Stomach (tissue), 9 donors: Measurements from ENCODE around the gene MRPL48. TPM values are rescaled to one million over a fixed set of nuclear protein-coding genes. Genes with fewer than 3 reads are reported as not detected.

Experiments used
- DNase-seq, 2 donors: peaks; one replicate each; pipeline versions ENCODE4 v3.0.0 to v3.0.0-alpha.2; 2013 to 2019
- H3K27ac ChIP-seq, 5 donors: fragments of 200-600 bp in 4 of 5; sonication (generic) in 4 of 5; one replicate each; pipeline ENCODE4 v1.5.1; 2013 to 2019; ENCODE audit warnings: mild to moderate bottlenecking in 1 of 5, moderate library complexity in 1 of 5
- H3K27me3 ChIP-seq, 3 donors: fragments of 200-600 bp; sonication (generic); one replicate each; pipeline ENCODE4 v1.5.1; 2017 to 2019; ENCODE audit warnings: mixed run types in 1 of 3
- H3K36me3 ChIP-seq, 4 donors: fragments of 200-600 bp; sonication (generic); 1 replicate in 3 of 4; 2 replicates in 1 of 4; pipeline ENCODE4 v1.5.1; 2016 to 2019
- H3K4me1 ChIP-seq, 4 donors: fragments of 200-600 bp; sonication (generic); one replicate each; pipeline ENCODE4 v1.5.1; 2016 to 2019
- H3K4me3 ChIP-seq, 4 donors: fragments of 200-600 bp; sonication (generic) in 3 of 4; one replicate each; pipeline ENCODE4 v1.5.1; 2016 to 2019; ENCODE audit warnings: mild to moderate bottlenecking in 1 of 4
- H3K9me3 ChIP-seq, 4 donors: fragments of 200-600 bp; sonication (generic); one replicate each; pipeline ENCODE4 v1.5.1; 2016 to 2019
- EP300 ChIP-seq: sonication (generic); formaldehyde crosslinking; IDR thresholded peaks from one replicate; pipeline ENCODE4 v1.6.1; 2017; ENCODE audit warnings: antibody characterized with exemption
- POLR2A ChIP-seq, 4 donors: fragments of 450-650 bp; IDR thresholded peaks; one replicate each; pipeline ENCODE4 v1.6.1; 2016; ENCODE audit warnings: antibody characterized with exemption in 4 of 4, control low read depth in 2 of 4, mild to moderate bottlenecking in 1 of 4, moderate library complexity in 1 of 4
- POLR2AphosphoS5 ChIP-seq, 3 donors: sonication (generic); formaldehyde crosslinking; IDR thresholded peaks; one replicate each; pipeline ENCODE4 v1.6.1; 2016; ENCODE audit warnings: antibody characterized with exemption in 3 of 3
- WGBS, 5 donors: extraction: QIAGEN DNeasy Blood & Tissue Kit in 3 of 5; methylation state at CpG; one replicate each; pipeline versions ENCODE4 v1.1.5 to v1.1.7; 2013 to 2018; 5-methylcytosine and 5-hydroxymethylcytosine counted together
- intact Hi-C: fragments of 100-400 bp; cut with DNase I; formaldehyde crosslinking; loops from one replicate; pipeline ENCODE4 v1.15.1; 2023; ENCODE audit warnings: low total_unique reads
- polyA plus RNA-seq, 3 donors: library from polyadenylated mRNA; stranded (reverse); fragments of 200-250 nt; gene quantifications; one replicate each; pipeline ENCODE4 v1.2.3, GENCODE V29; 2013
- total RNA-seq, 5 donors: library from RNA; depleted of rRNA; stranded (reverse); fragments of >200 nt; gene quantifications; one replicate each; pipeline versions ENCODE4 v1.1.0 to v1.2.3, GENCODE V29; 2014 to 2016
- TF ChIP-seq, protein P1 (sequence below), 7 experiments: fragments of 450-650 bp in 4 of 7; fragments of 200-600 bp in 3 of 7; sonication (generic) in 3 of 7; IDR thresholded peaks; one replicate each; pipeline ENCODE4 v1.5.1; 2016 to 2019; ENCODE audit warnings: antibody characterized with exemption in 7 of 7, control low read depth in 2 of 7, mild to moderate bottlenecking in 1 of 7
- donor health status: healthy with polysubstance abuse.
- donor health status: Bipolar disorder and iron deficiency.
- donor health status: healthy.

The MRPL48 gene
- total and polyA plus RNA-seq, 8 donors, result 1.2 to 118 (median 31.0) TPM

DNA sequence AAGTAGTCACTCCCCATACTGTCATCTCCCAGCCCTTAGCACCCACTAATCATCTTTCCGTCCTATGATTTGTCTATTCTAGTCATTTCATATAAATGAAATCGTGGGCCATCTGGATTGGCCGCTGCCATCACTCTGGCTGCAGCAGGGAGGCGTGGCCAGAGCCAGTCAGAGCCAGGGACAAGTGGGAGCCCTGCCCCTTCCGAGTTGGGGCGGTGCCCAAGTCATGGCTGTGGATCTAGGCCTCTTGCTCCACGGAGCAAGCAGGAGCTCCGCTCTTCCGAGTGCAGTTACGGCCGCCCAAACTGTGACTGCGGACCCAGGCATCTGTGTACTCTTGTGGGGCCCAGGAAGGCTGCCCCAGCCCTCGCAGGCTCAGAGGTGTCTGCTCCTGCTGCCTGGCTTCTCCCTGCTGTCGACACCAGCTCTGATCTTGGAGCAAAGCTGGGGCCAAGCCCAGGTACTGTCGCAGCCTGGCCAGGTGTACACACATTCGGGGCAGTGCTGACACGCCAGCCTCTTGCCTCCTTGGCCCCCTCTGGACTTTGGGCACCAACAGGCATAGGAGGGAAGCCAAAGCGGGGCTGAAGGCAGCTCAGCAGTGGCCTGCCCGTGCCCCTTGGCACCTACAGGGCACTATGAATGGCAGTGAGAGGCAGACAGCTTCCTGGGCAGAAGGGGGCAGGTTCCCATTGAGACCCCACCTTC lies 8.4 kb downstream of the MRPL48 start:
- no peak overlapping the region for H3K27ac ChIP-seq
- WGBS, 5 donors, result 77 to 87% (median 86%) methylated on average over 9 to 19 of the region's 19 CpGs

DNA sequence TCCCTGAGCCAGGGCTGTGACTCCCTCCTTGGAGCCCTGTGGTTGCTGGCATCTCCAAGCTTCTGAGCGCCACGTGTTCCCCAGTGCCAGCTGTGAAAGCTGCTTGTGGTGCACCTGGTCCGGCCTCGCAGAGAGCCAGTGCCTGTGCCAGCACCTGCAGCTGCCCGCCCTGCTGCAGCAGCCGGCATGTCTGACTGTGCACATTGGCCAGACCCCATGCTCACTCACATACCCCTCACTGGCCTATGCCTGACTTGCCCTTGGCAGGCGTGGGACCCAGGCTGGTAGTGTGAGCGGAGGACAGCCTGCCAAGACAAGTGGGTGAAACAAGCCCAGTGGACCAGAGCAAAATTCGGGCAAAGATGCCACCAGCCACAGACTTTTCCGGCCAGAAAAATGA lies 9.8 kb downstream of the MRPL48 start:
- peak in 1 of 2 donors; percentile 12 for DNase-seq
- Histone ChIP-seq H3K4me1 (peaks cover 0 to 6% (median 0%) of the 10 kb centered on the region in 4 donors), H3K4me3 (no peak overlapping the region), H3K9me3 (no peaks in the 10 kb centered on the region), H3K27me3 (no peaks in the 10 kb centered on the region), H3K36me3 (peaks cover 8 to 23% (median 22%) of the 10 kb centered on the region in 4 donors), H3K27ac (no peak overlapping the region)
- 81 to 93% (median 92%) methylated on average over 9 to 10 of the region's 10 CpGs for WGBS, 5 donors
- intact Hi-C loops, result no loop called here
- no peak for TF ChIP-seq POLR2AphosphoS5 (IDR thresholded peaks at IDR 0.05)
- TF ChIP-seq, protein P1, sequence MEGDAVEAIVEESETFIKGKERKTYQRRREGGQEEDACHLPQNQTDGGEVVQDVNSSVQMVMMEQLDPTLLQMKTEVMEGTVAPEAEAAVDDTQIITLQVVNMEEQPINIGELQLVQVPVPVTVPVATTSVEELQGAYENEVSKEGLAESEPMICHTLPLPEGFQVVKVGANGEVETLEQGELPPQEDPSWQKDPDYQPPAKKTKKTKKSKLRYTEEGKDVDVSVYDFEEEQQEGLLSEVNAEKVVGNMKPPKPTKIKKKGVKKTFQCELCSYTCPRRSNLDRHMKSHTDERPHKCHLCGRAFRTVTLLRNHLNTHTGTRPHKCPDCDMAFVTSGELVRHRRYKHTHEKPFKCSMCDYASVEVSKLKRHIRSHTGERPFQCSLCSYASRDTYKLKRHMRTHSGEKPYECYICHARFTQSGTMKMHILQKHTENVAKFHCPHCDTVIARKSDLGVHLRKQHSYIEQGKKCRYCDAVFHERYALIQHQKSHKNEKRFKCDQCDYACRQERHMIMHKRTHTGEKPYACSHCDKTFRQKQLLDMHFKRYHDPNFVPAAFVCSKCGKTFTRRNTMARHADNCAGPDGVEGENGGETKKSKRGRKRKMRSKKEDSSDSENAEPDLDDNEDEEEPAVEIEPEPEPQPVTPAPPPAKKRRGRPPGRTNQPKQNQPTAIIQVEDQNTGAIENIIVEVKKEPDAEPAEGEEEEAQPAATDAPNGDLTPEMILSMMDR (IDR thresholded peaks at IDR 0.05), result no peak
- TF ChIP-seq POLR2A (IDR thresholded peaks at IDR 0.05), result no peak
- no peak for TF ChIP-seq EP300

More for the DNA sequence above, 8.4 kb downstream of the MRPL48 start:
- TF ChIP-seq POLR2A (IDR thresholded peaks at IDR 0.05), result no peak
- no peak for TF ChIP-seq EP300
- TF ChIP-seq POLR2AphosphoS5 (IDR thresholded peaks at IDR 0.05), result no peak
- TF ChIP-seq, protein P1 (IDR thresholded peaks at IDR 0.05), result no peak
- peak; percentile 40 to 52 for DNase-seq
- Histone ChIP-seq H3K27me3 (no peaks in the 10 kb centered on the region), H3K4me3 (no peak overlapping the region), H3K4me1 (peaks cover 0 to 12% (median 2%) of the 10 kb centered on the region in 4 donors), H3K36me3 (peaks cover 8 to 23% (median 22%) of the 10 kb centered on the region in 4 donors), H3K9me3 (no peaks in the 10 kb centered on the region)
- intact Hi-C loops, result no loop called here

DNA sequence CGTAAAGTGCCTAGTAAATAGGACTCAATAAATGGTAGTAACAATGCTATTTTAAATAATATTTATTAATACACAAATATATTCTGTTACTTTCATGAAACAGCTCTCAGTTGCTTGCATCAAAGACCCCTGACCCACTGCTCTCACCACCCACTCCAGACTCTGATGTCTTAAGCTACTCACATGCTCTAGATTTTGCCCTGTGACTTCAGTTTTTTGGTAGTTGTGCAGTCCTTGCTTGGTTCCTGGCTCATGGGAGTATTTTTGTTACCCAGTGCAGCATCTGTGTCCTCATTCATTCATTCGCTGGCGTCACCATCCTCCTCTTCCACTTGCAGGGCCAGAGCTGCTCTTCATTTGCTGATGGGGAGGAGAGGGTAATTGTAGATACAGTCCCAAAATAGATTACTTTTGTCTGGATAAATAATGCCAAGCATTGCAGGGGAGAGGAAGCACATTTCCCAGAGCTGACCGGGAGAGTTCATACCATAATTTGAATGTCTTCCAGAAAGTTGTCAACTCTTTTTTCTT lies 12.7 kb downstream of the MRPL48 start:
- WGBS, 5 donors, result 78 to 91% (median 89%) methylated on average over 4 of the region's 4 CpGs
- DNase-seq, result no peak
- Histone ChIP-seq H3K4me1 (no peaks in the 10 kb centered on the region), H3K36me3 (peaks cover 8 to 26% (median 23%) of the 10 kb centered on the region in 4 donors), H3K9me3 (no peaks in the 10 kb centered on the region), H3K27ac (no peak overlapping the region), H3K4me3 (no peak overlapping the region), H3K27me3 (no peaks in the 10 kb centered on the region)
- intact Hi-C loops, result no loop called here
- TF ChIP-seq POLR2A (IDR thresholded peaks at IDR 0.05) (no peak), EP300 (no peak), POLR2AphosphoS5 (IDR thresholded peaks at IDR 0.05) (no peak)
- TF ChIP-seq, protein P1 (IDR thresholded peaks at IDR 0.05), result no peak

DNA sequence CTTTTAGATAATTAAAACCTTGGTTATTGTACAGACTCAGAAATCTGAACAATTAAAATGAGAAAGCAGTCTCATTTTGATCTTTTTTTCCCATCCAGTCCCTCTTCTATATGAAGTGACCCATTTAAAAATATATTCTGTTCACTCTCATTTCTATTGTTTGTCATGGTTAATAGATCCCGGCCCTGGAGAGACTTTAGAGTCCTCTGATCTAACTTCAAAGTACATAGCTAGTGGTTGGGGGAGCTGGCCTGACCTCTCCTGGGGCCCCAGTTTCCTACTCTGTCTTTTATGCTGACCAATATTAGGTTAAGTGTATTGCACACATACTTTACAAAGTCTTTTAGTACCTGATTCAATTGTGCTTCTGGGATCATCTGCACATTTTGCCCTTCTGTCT lies 13.5 kb downstream of the MRPL48 start:
- Histone ChIP-seq H3K27me3 (no peaks in the 10 kb centered on the region), H3K9me3 (no peaks in the 10 kb centered on the region), H3K4me1 (no peaks in the 10 kb centered on the region), H3K36me3 (peaks cover 9 to 29% (median 27%) of the 10 kb centered on the region in 4 donors), H3K27ac (no peak overlapping the region), H3K4me3 (no peak overlapping the region)
- no peak for DNase-seq
- WGBS, 5 donors, result 64 to 88% (median 82%) methylated on average over 1 of the region's 1 CpG
- intact Hi-C loops, result no loop called here
- TF ChIP-seq, protein P1 (IDR thresholded peaks at IDR 0.05), result no peak
- TF ChIP-seq EP300, result no peak
- no peak for TF ChIP-seq POLR2AphosphoS5 (IDR thresholded peaks at IDR 0.05)
- no peak for TF ChIP-seq POLR2A (IDR thresholded peaks at IDR 0.05)
